ENCODE data around the gene PINK1. TPM values are rescaled to one million over a fixed set of nuclear protein-coding genes. Genes with fewer than 3 reads are reported as not detected.

Gene PINK1
- total RNA-seq, 1 donor from 2014 or later: 53.4 TPM

DNA sequence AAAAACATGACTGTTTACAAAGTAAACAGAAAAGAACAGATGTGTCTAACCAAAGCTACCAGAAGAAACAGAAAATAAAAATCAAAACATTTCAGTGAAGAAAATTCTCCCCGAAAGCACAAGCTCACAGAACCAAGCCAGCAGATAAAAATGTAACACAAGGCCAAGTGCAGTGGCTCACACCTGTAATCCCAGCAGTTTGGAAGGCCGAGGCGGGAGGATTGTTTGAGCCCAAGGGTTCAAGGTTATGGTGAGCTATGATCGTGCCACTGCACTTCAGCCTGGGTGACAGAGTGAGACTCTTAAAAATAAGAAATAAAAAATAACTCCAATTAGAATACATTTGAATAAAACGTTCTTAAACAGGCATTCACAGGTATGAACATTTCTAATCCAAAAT is 47.0 kb downstream of the PINK1 start:
- DNase-seq (ENCODE audit: low read depth in 2 of 2): no peak

DNA sequence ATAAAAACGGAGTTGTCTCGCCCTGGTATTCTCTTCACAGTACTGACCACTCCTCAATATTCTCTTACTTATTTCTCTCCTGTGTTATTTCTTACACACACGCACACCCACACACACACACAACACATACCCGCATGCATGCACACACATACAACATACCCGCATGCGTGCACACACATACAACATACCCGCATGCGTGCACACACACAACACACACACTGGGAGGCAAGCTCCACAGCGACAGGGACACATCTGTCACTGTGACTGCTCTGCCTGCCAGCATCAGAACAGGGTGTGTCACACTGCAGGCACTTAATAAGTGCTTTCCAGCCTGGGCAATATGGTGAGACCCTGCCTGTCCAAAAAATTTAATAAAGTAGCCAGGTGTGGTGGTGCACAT is 48.7 kb downstream of the PINK1 start:
- DNase-seq (ENCODE audit: low read depth in 2 of 2): no peak

GRCh38 chr1:20682571-20683236 is 49.4 kb downstream of the PINK1 start:
- DNase-seq (ENCODE audit: low read depth in 2 of 2): no peak

DNA sequence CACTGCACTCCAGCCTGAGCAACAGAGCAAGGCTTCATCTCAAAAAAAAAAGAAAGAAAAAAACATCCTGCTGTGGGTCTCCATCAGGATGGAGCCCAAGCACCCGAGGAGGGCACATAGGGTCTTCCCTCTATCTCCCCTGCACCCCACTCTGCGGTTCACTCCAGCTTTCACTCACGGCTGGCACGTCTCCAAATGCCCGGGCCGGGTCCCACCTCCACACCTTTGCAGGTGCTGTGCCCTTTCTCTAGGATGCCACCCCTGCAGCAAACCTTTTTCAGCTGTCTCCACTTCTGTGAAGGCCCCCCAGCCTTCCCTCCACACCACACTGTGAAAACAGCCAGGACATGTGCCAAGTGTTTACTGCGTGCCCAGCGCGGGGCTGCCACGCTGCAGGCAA is 50.4 kb downstream of the PINK1 start:
- no peak for DNase-seq (ENCODE audit: low read depth in 2 of 2)

DNA sequence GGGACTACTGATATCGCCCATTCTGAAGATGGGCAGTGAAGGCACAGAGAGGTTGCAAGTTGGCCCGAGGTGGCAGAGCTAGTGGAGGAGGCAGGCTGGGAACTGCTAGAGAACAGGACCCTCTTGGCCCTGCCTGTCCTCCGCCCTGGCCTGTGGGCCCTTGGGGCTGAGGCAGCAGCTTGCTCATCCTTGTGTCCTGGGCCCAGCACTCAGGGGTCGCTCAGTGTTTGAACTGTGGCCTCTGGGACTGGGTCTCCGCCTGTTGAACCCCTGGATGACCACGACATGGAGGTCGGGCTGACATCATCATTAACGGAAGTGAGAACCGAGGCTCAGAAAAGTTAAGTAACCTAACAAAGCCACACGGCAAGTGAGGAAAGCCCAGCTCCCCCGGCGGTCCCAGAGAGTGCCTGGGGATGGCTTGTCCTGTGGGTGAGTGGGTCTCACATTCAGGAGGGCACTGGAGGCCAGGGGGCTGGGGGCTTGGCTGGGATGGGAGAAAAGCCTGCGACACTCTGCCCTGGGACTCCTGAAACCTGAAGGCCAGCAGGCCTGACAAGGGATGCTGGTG is 50.9 kb downstream of the PINK1 start:
- DNase-seq (ENCODE audit: low read depth in 2 of 2): no peak

- peak in 1 of 2 donors; percentile 30 for DNase-seq (ENCODE audit: low read depth in 2 of 2)
Measured at GRCh38 chr1:20684651-20685050, 51.4 kb downstream of the PINK1 start.

GRCh38 chr1:20685099-20685662 is 51.9 kb downstream of the PINK1 start:
- peak; percentile 82 to 83 for DNase-seq (ENCODE audit: low read depth in 2 of 2)

GRCh38 chr1:20685741-20686140 is 52.5 kb downstream of the PINK1 start:
- no peak for DNase-seq (ENCODE audit: low read depth in 2 of 2)

DNA sequence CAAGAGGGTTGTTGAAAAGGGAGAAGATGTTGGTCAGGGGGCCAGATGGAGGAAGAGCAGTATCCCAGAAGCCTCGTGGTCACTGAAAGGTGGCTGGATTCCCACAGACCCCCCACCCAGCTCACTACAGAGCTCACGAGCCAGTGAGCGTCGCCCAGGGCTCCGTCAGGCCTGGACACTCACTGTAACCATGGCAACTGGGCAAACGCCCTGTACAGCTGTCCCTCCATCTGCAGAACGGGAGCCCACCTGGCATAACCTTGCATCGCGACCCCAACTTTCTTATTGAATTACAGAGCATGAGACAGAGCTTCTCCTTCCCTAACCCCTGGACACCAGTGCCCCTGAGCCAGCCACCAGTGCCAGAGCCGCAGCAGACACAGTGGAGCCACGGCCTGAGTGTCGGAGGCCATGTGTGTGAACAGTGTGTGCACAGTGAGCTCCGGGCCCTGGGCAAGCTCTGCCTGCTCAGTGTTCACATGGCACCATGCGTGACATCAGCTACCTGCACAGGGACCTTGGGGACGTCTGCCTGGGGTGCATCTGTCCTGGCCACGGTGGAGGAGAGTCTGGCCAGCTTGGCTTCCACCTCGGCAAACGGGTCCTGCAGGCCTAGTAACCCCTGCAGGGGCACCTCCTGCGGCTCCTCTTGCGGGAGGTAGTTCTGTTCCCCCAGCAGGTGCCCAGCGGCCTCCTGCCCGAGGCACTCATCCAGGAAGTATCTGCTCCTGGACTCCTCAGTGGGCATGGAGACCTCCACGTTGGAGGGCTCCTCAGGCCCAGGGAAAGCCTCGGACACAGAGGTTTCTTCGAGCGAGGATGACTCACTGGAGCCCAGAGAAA is 53.8 kb downstream of the PINK1 start:
- DNase-seq (ENCODE audit: low read depth in 2 of 2): no peak

DNA sequence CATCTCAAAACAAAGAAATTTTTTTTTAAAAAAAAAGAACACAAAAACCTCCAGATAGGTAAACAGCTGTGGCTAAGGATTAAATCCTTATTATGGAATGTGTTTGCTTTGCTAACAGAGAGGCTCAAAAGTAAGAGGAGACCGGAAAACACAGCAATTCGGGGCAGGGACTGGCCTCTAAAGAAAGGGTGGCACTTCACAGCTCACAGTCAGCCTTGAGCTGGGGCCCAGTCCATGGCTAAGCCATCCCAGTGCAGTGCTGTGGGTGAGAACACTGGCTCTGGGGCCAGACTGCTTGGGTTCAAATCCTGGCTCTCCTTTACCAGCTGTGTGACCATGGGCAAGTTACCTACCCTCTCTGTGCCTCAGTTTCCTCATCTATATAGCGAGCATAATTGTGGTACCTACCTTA is 56.4 kb downstream of the PINK1 start:
- DNase-seq (ENCODE audit: low read depth in 2 of 2): no peak

- DNase-seq (ENCODE audit: low read depth in 2 of 2): no peak
Measured at GRCh38 chr1:20691872-20692271, 58.6 kb downstream of the PINK1 start.

DNA sequence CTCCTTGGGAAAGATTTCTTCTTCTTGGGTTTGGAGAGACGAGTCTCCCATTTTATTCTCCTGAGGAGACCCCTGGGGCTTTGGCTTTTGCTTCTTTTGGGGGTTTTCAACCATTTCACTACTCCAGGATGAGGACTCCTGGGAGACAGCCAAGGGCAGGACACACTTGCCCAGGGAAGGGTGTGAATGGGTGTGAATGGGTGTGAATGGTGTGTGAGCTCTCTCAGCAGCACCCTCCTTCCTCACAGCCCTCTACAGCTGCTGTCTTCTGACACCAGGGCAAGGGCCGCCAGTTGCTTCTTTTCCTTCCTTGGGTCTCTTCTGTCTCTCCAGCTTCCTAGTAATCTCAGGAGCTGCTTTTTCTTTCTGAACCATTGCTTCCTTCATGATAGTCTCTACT is 60.4 kb downstream of the PINK1 start:
- no peak for DNase-seq (ENCODE audit: low read depth in 2 of 2)

- no peak for DNase-seq (ENCODE audit: low read depth in 2 of 2)
Measured at GRCh38 chr1:20695515-20695914, 62.3 kb downstream of the PINK1 start.

- DNase-seq (ENCODE audit: low read depth in 2 of 2): peak; percentile 60 to 86
Measured at GRCh38 chr1:20696397-20697333, 63.4 kb downstream of the PINK1 start.

- DNase-seq (ENCODE audit: low read depth in 2 of 2): no peak
Measured at GRCh38 chr1:20697563-20697962, 64.3 kb downstream of the PINK1 start.

- no peak for DNase-seq (ENCODE audit: low read depth in 2 of 2)
Measured at GRCh38 chr1:20698195-20698910, 65.1 kb downstream of the PINK1 start.

DNA sequence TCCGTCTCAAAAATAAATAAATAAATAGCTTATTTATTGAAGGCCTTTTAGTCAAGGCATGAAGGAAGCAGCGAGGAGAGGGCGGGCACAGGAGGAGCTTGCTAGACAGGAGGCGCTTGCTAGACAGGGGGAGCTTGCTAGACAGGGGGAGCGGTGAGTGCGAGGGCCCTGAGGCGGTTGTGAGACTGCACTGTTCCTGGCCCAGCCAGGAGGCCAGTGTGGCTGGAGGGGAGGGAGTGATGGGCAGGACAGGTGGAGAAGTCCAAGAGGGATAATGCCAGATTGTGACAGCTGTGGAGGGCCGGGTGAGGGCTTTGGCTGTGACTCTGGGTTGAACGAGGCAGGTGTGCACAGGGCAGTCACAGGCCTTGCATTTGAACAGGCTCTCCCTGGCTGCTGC is 66.3 kb downstream of the PINK1 start:
- no peak for DNase-seq (ENCODE audit: low read depth in 2 of 2)

GRCh38 chr1:20700636-20701215 is 67.5 kb downstream of the PINK1 start:
- DNase-seq (ENCODE audit: low read depth in 2 of 2): peak in 1 of 2 donors; percentile 62

Measured in dermis microvascular lymphatic vessel endothelial cell (primary cell).